ENCODE data around the gene MICAL2. TPM values are rescaled to one million over a fixed set of nuclear protein-coding genes. Genes with fewer than 3 reads are reported as not detected.

Gene MICAL2
- total RNA-seq, 1 experiment from 2014 or later, result 151 TPM

DNA sequence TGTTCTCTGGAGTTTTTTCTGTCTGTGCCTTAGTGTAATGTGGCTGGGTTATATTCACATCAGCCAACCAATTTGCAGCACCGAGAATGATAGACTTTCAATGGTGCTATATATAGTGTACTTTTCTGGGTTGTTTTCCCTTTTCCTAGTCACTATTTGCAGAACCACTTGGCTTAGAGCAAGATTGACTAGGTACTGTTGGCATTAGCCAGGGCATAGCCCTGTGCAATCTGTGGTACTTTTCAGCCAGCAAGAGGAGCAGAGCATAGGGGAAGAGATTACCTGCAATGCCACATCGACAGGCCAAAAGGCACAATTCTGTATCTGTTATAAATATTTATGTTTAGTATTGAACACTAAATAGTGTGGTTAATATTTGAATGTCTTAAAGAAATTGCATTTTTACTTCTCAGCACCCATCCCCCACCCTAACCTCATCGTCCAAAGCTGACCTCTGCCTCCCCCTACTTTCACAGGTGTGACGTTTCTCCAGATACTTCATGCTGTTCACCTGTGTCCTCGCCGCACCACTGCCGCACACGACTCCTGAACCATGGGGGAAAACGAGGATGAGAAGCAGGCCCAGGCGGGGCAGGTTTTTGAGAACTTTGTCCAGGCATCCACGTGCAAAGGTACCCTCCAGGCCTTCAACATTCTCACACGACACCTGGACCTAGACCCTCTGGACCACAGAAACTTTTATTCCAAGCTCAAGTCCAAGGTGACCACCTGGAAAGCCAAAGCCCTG is 51.4 kb downstream of the MICAL2 start:
- ChIA-PET CTCF (interaction anchor here (0.6 to 4.8 kb wide), 5 partner anchors 16 to 75 kb away, joined by 3 to 34 read pairs (median 4); no protein-coding TSS in a partner anchor), POLR2A (no interaction called here)
- no peaks in the 10 kb centered on the region for H3K9me3 Mint-ChIP-seq (ENCODE audit: unreplicated experiment)
- no TSS peak for BruUV-seq (replicated peaks)
- peaks cover 26% of the 10 kb centered on the region for H3K36me3 Mint-ChIP-seq (ENCODE audit: insufficient read depth, unreplicated experiment)
- H3K4me3 Mint-ChIP-seq (ENCODE audit: unreplicated experiment), result no peak overlapping the region
- H3K4me1 Mint-ChIP-seq (ENCODE audit: insufficient read depth, unreplicated experiment), result peaks cover 42% of the 10 kb centered on the region
- TF ChIP-seq, protein P1, sequence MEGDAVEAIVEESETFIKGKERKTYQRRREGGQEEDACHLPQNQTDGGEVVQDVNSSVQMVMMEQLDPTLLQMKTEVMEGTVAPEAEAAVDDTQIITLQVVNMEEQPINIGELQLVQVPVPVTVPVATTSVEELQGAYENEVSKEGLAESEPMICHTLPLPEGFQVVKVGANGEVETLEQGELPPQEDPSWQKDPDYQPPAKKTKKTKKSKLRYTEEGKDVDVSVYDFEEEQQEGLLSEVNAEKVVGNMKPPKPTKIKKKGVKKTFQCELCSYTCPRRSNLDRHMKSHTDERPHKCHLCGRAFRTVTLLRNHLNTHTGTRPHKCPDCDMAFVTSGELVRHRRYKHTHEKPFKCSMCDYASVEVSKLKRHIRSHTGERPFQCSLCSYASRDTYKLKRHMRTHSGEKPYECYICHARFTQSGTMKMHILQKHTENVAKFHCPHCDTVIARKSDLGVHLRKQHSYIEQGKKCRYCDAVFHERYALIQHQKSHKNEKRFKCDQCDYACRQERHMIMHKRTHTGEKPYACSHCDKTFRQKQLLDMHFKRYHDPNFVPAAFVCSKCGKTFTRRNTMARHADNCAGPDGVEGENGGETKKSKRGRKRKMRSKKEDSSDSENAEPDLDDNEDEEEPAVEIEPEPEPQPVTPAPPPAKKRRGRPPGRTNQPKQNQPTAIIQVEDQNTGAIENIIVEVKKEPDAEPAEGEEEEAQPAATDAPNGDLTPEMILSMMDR (IDR thresholded peaks at IDR 0.05; ENCODE audit: unreplicated experiment), result no peak
- intact Hi-C loops (cut with micrococcal nuclease), result no loop called here
- H3K27me3 Mint-ChIP-seq (ENCODE audit: insufficient read depth, unreplicated experiment), result no peaks in the 10 kb centered on the region
- DNase-seq (ENCODE audit: unreplicated experiment), result no peak
- H3K27ac Mint-ChIP-seq (ENCODE audit: low read depth, unreplicated experiment), result no peak overlapping the region

DNA sequence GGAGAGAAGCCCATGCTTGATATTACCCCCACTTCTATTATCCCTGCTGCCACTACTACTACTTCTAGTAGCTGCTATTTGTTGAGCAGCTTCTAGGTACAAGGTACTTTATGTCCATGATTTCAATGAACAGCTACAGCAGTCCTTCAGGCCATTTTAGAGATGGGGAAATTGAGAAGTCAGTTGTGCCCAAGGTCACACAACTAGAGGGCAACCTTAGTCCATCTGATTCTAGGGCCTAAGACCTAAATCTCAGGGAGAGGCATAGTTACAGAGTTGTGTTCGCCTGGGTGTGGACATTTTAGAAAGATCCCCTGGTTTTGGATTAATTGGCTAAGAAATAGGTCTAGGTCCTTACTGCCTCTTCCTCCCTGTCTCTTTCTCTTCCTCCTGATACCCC is 52.3 kb downstream of the MICAL2 start:
- no peaks in the 10 kb centered on the region for H3K9me3 Mint-ChIP-seq (ENCODE audit: unreplicated experiment)
- intact Hi-C loops (cut with micrococcal nuclease), result no loop called here
- CTCF ChIA-PET, result interaction anchor here (0.9 to 2.3 kb wide), 2 partner anchors 15 to 74 kb away, joined by 3 to 18 read pairs; no protein-coding TSS in a partner anchor
- no peak overlapping the region for H3K27ac Mint-ChIP-seq (ENCODE audit: low read depth, unreplicated experiment)
- peaks cover 51% of the 10 kb centered on the region for H3K4me1 Mint-ChIP-seq (ENCODE audit: insufficient read depth, unreplicated experiment)
- no peak for DNase-seq (ENCODE audit: unreplicated experiment)
- TF ChIP-seq, protein P1 (IDR thresholded peaks at IDR 0.05; ENCODE audit: unreplicated experiment), result no peak
- H3K4me3 Mint-ChIP-seq (ENCODE audit: unreplicated experiment), result no peak overlapping the region
- no TSS peak for BruUV-seq (replicated peaks)
- POLR2A ChIA-PET, result interaction anchor here (0.8 kb wide), 1 partner anchor 13 kb away, joined by 3 read pairs; no protein-coding TSS in a partner anchor
- H3K27me3 Mint-ChIP-seq (ENCODE audit: insufficient read depth, unreplicated experiment), result no peaks in the 10 kb centered on the region
- H3K36me3 Mint-ChIP-seq (ENCODE audit: insufficient read depth, unreplicated experiment), result peaks cover 26% of the 10 kb centered on the region

DNA sequence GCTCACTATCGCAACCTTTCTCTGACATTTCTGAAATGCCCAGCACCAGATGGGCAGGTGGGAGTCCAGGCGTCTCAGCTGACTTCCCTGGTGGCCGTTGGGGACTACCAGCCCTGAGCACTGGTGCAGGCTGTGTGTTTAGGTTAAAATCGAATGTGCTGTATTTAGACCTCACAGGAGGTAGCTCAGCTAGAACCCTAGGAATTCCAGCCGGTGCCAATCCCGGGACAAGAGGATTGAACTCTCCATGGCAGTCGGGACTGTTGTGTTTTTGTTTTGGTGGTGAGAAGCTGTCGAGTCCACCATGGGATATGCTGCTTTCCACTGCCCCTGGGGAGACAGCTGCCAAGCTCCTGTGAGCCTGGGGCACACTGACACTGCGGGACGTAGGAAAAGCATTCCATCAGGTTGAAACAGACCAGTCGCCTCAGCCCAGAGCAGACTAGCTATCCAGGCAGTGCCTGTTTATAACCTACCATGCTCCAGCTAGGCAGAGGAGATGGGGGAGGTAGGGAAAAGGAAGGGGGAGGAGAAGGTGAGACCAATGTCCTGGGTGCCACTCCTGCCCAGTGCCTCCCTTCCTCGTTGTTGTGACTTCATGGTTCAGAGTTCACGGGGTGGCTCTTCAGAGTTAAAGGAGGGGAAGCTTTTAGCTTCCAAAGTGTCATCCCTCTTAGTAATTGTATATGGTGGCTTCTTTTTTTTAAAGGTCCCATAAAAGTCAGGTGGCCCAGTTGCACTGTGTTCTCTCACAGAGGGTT is 53.0 kb downstream of the MICAL2 start:
- ChIA-PET POLR2A (interaction anchor here (0.6 to 1.9 kb wide), 9 partner anchors 10 to 37 kb away, joined by 3 to 7 read pairs (median 4); no protein-coding TSS in a partner anchor), CTCF (interaction anchor here (0.6 to 2.3 kb wide), 5 partner anchors 29 to 118 kb away, joined by 3 to 18 read pairs (median 3); no protein-coding TSS in a partner anchor)
- Mint-ChIP-seq H3K4me3 (ENCODE audit: unreplicated experiment) (no peak overlapping the region), H3K27me3 (ENCODE audit: insufficient read depth, unreplicated experiment) (no peaks in the 10 kb centered on the region), H3K4me1 (ENCODE audit: insufficient read depth, unreplicated experiment) (peaks cover 58% of the 10 kb centered on the region), H3K9me3 (ENCODE audit: unreplicated experiment) (no peaks in the 10 kb centered on the region), H3K27ac (ENCODE audit: low read depth, unreplicated experiment) (peak overlapping the region; percentile 49), H3K36me3 (ENCODE audit: insufficient read depth, unreplicated experiment) (peaks cover 26% of the 10 kb centered on the region)
- intact Hi-C loops (cut with micrococcal nuclease), result no loop called here
- TF ChIP-seq, protein P1 (IDR thresholded peaks at IDR 0.05; ENCODE audit: unreplicated experiment), result no peak
- DNase-seq (ENCODE audit: unreplicated experiment), result no peak
- BruUV-seq (replicated peaks), result no TSS peak

Data from MCF 10A (cell line).